GM19324 (cell line): ENCODE results near the gene CLDN9.
"Not testable (repeated sequence)": the region's sequence is repeated elsewhere in the genome, so short reads cannot be mapped to it uniquely, and the experiment has no call there.

Source experiments
- ATAC-seq: cut with Tn5 transposase; IDR thresholded peaks from one replicate; pipeline ENCODE4 v1.9.1; 2021; ENCODE audit warnings: mild to moderate bottlenecking, moderate library complexity; ENCODE audit not compliant: unreplicated experiment, low FRiP score

Gene CLDN9

GRCh38 chr16:3051494-3051893 lies 38.8 kb downstream of the CLDN9 start:
- no peak for ATAC-seq

DNA sequence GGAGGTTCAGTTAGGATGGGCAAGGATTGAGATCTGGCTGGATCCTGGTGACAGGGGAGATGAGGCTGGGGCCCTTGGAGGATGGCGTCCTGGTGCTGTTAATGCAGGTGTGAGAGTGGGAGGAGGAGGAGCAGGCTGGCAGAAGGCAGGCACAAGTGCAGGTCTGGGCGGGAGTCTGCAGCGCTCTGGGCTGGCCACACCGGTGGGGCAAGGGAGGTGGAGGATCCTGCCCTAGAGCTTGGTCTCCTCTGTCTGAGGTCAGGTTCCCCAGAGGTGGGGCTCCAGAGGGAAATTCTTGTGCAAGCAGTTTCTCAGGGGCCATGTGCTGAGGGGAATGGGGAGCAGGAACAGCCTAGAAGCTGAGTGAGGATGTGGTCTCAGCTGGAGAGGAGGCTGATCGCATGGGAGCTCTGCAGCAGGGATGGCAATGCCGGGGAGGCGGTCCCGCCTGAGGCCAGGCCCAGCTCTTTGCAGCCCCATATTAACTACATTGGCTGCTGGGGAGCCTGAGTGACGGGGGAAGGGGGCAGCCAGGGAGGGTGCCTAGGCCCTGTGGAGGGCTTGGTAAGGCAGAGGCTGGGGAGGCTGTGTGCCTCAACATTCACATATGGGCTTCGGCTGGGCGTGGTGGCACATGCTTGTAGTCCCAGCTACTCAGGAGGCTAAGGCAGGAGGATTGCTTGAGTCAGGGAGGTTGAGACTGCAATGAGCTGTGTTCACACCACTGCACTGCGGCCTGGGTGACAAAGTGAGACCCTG lies 40.0 kb downstream of the CLDN9 start:
- not testable (repeated sequence) for ATAC-seq

DNA sequence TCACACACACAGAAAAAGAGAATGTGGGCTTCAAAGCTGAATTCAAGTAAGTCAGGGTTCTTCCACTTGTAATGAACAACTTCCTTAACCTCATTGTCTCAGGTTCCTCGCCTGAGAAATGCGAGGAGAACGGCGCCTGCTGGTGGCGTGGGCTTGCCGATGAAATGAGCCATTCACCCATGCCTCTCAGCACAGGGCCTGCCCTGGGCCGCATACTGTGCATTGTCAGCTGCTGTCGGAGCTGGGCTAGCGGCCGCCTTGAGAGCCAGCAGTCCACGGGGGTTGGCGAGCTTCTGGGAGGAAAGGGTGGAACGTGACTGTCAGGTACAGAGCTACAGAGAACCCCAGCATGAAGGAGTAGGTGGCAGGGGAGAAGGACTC lies 40.6 kb downstream of the CLDN9 start:
- not testable (repeated sequence) for ATAC-seq

DNA sequence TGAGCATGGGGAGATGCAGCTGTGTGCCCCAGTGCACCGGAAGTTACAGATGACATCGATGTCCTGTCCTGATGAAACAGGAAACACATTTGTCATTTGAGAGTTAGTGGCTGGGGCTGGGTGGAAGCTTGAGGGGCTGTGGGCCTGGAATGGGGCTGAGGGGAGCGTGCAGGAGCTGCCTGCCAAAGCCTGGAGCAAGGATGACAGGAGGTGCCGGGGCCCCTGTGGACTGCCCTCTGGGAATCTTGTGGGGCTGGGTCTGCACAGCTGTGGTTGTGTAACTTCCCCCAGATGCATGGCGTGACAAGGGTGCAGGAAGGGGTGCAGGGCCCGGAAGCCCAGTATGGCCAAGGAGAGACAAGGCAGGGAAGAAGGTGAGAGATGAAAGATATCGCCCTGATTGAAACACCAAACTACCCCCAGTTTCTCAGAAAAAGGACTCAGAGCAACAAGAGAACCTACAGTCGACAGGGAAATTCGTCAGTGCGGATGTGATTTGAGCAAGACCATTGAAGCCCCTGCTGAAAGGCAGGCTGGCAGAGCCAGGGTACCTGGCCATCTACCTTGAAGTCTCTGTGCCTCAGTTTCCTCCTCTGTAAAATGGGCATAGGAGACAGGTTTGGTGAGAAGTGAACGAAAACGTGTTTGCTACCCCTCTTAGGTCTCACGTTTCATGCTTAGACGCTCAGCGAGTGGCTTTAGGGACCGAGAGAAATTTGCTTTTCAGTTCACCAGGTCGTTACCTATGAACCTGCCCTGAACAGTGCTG lies 42.4 kb downstream of the CLDN9 start:
- ATAC-seq: no peak

DNA sequence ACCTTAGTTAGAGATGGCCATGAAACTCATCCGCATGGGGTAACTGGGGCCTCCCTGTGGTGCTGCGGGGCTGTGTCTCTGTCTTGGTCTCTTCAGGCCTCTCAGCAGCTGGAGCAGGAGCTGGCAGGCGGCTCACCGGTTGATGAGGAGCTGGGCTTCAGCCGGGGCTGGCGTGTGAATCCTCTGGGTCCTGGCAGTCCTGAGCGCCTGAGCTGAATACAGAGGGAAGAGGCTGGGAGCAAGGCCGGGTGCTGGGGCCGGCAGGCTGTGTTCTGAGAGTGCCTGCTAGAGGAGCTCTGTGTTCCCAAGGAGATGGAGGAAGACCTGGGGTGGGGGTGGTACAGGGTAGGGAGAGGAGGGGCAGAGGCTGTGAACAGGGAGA lies 43.0 kb downstream of the CLDN9 start:
- not testable (repeated sequence) for ATAC-seq

GRCh38 chr16:3056336-3057180 lies 43.8 kb downstream of the CLDN9 start:
- no peak for ATAC-seq

GRCh38 chr16:3057181-3058138 lies 44.7 kb downstream of the CLDN9 start:
- ATAC-seq: no peak

- no peak for ATAC-seq
Measured at GRCh38 chr16:3058139-3059030, 45.7 kb downstream of the CLDN9 start.

DNA sequence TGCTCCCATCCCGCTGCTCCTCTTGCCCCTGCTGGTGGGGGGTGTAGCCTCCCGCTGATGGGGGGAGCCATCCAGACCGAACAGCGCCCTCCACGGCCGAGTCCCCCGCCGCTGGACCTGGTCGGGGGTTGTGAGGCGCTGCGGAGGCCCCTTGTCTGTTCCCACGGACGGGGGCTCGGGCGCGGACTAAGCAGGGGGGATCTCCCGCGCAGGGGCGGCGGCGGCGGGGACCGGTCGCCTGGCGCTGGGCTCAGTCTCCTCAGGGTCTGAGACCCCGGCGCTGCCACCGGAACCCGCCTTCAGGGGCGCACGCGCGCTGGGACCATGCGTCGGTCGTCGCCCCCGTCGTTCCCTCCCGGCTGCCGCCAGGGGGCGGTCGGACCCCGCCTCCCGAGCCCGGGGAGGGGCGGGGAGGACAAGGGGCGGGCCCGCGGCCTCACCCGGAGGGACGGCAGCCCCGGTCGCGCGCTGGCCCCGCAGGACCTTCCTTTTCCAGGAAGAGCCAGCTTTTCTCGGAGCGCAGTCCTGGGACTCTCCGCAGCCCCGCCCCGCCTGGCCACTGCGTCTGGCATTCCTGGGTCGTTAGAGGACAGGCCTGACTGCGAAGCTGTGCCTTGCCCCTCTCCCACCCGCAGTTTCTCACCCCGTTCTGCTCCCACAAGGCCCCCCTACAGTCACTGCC lies 46.5 kb downstream of the CLDN9 start:
- peak; percentile 86 for ATAC-seq

DNA sequence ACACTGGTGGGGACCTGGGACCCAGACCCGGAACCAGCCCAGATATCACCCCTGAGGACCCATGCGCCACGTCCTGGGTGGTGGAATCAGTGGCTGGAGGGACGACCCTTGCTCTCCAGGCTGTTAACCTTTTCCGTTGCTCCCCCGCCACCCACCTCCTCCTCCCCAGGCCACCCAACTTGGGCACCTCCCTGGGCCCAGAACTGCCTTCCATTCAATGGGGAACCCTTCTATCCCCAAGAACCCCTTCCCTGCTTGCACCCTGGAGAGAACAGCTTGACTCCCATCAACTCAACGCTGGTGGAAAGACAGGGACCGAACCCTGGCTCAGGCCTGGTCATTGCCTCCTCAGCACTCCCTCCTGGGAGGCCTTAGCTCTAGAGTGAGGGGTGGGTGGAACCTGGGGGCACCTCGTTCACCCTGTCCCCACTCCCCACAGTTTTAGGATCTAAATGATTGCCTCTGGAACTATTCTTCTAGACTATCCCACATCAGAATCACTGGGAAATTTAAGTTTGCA lies 47.1 kb downstream of the CLDN9 start:
- ATAC-seq: no peak

DNA sequence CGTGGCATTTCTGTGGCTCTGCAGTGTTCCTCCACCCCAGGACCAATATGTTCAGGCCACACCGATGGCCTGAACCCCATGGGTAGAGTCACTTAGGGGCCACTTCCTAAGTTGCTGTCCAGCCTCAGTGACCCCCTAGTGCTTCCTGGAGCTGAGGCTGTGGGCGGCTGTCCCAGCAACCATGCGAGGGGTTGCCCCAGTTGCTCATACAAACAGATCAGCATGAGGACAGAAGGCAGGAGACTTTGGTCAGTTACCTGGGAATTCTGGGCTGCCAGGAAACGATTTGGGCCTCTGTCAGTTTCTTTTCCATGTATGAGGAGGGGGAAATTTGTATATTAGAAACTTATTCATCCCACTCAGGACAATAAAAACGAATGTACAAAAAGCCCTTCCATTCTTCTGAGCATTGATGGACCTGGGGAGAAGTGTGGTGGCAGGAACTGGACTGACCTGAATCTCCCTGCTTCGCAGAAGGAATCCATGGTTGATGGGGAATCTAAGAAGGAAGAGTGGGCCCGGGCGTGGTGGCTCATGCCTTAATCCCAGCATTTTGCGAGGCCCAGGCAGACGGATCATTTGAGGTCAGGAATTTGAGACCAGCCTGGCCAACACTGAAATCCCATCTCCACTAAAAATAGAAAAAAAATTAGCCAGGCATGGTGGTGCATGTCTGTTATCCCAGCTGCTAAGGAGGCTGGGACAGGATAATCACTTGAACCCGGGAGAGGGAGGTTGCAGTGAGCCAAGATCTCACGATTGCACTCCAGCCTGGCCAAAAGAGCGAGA lies 47.8 kb downstream of the CLDN9 start:
- ATAC-seq: no peak

GRCh38 chr16:3062553-3062952 lies 49.8 kb downstream of the CLDN9 start:
- no peak for ATAC-seq

DNA sequence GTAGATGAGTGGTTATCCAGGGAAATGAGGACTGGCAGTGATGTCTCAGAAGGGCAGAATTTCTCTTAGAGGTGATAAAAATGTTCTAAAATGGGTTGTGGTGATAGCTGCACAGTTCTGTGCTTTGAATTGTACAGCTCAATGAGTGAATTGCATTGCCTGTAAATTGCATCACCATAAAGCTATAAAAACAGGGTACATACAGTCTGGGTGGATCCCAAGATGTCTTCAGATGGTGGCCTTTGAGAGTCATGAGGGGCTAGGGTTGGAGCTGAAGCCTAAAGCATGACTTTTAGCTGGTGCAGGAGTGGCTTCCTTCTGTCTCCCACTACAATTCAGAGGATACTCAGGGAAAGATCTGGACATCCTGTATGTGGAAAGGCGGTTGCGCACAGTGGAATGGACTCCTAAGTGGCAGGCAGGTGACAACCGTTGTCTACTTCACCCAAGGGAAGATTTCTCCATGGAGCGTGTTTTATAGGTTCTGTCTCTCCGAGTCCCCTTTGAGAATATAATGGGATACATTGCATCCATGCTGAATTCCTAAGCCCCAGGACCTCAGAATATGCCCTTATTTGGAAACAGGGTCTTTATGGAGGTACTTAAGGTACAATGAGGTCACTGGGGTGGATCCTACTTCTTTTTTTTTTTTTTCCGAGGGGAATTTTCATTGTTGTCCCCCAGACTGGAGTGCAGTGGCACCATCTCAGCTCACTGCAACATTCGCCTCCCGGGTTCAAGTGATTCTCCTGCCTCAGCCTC lies 51.1 kb downstream of the CLDN9 start:
- no peak for ATAC-seq
